Activated CD8-positive, alpha-beta T cell treated with anti-CD3 and anti-CD28 coated beads, Interleukin-2, amount 10 ng/mL, durations not matched to agents 7 days and 5 days (primary cell): ENCODE measurements around the gene TMA7. TPM values are rescaled to one million over a fixed set of nuclear protein-coding genes. Genes with fewer than 3 reads are reported as not detected.

Experiments used
- ATAC-seq: fragments of 150-1000 bp; cut with Tn5 transposase; one replicate; pipeline ENCODE4 v1.10.0; 2021; ENCODE audit warnings: moderate library complexity
- CTCF ChIA-PET: fragments of 350-600 bp; sonication (Branson Sonifier 250); formaldehyde crosslinking; loops from one replicate; lab custom pipeline; 2021; ENCODE audit warnings: antibody characterized with exemption; lab: Charles Lee
- POLR2A ChIA-PET: fragments of 350-600 bp; sonication (Branson Sonifier 250); formaldehyde crosslinking; loops from one replicate; lab custom pipeline; 2021; ENCODE audit warnings: antibody characterized with exemption; lab: Charles Lee
- DNase-seq: peaks from one replicate; pipeline ENCODE4 v3.0.0-alpha.2; 2020
- H3K27ac Mint-ChIP-seq: one replicate; pipeline ENCODE4 v1.8.0; 2021; ENCODE audit warnings: mild to moderate bottlenecking, mixed read lengths
- H3K27me3 Mint-ChIP-seq: one replicate; pipeline ENCODE4 v1.8.0; 2021; ENCODE audit warnings: low read depth, mixed read lengths
- H3K36me3 Mint-ChIP-seq: one replicate; pipeline ENCODE4 v1.8.0; 2021; ENCODE audit warnings: low read depth, mixed read lengths
- H3K4me1 Mint-ChIP-seq: one replicate; pipeline ENCODE4 v1.8.0; 2021; ENCODE audit warnings: low read depth, mixed read lengths
- H3K4me3 Mint-ChIP-seq: one replicate; pipeline ENCODE4 v1.8.0; 2021; ENCODE audit warnings: mild to moderate bottlenecking, mixed read lengths
- H3K9me3 Mint-ChIP-seq: one replicate; pipeline ENCODE4 v1.8.0; 2022; ENCODE audit warnings: mixed read lengths; ENCODE audit not compliant: insufficient read depth
- total RNA-seq, 2 experiments: library from RNA; stranded (reverse); gene quantifications; one replicate each; pipeline ENCODE4 v1.2.3, GENCODE V29; 2021

TMA7 gene
- total RNA-seq, 2 experiments from 2014 or later: 339 to 364 TPM

- peaks cover 63% of the 10 kb centered on the region for H3K36me3 Mint-ChIP-seq
- POLR2A ChIA-PET: interaction anchor here (0.6 to 3.2 kb wide), 4 partner anchors 8 to 50 kb away, joined by 3 to 31 read pairs (median 6); partner anchors contain the start of gene ATRIP
- no peaks in the 10 kb centered on the region for H3K27me3 Mint-ChIP-seq
- peak overlapping the region; percentile 97 for H3K27ac Mint-ChIP-seq
- H3K4me1 Mint-ChIP-seq: peaks cover 56% of the 10 kb centered on the region
- ATAC-seq (no peak), DNase-seq (no peak)
- CTCF ChIA-PET: interaction anchor here (1.1 to 21.8 kb wide), 3 partner anchors 28 to 64 kb away, joined by 3 to 208 read pairs (median 4); no protein-coding TSS in a partner anchor
- no peaks in the 10 kb centered on the region for H3K9me3 Mint-ChIP-seq
- no peak overlapping the region for H3K4me3 Mint-ChIP-seq
Measured at GRCh38 chr3:48464713-48465221, 24.7 kb downstream of the TMA7 start.

- H3K4me3 Mint-ChIP-seq: peak overlapping the region; percentile 96
- no peak for DNase-seq
- ChIA-PET POLR2A (interaction anchor here (1.8 to 3.2 kb wide), 3 partner anchors 10 to 42 kb away, joined by 6 to 31 read pairs (median 15); partner anchors contain the start of gene ATRIP), CTCF (interaction anchor here (21.8 kb wide), 1 partner anchor 29 kb away, joined by 208 read pairs; no protein-coding TSS in a partner anchor)
- no peaks in the 10 kb centered on the region for H3K27me3 Mint-ChIP-seq
- H3K27ac Mint-ChIP-seq: peak overlapping the region; percentile 97
- peaks cover 57% of the 10 kb centered on the region for H3K4me1 Mint-ChIP-seq
- H3K9me3 Mint-ChIP-seq: no peaks in the 10 kb centered on the region
- no peak for ATAC-seq
- H3K36me3 Mint-ChIP-seq: peaks cover 65% of the 10 kb centered on the region
Measured at GRCh38 chr3:48465237-48465530, 25.1 kb downstream of the TMA7 start.

DNA sequence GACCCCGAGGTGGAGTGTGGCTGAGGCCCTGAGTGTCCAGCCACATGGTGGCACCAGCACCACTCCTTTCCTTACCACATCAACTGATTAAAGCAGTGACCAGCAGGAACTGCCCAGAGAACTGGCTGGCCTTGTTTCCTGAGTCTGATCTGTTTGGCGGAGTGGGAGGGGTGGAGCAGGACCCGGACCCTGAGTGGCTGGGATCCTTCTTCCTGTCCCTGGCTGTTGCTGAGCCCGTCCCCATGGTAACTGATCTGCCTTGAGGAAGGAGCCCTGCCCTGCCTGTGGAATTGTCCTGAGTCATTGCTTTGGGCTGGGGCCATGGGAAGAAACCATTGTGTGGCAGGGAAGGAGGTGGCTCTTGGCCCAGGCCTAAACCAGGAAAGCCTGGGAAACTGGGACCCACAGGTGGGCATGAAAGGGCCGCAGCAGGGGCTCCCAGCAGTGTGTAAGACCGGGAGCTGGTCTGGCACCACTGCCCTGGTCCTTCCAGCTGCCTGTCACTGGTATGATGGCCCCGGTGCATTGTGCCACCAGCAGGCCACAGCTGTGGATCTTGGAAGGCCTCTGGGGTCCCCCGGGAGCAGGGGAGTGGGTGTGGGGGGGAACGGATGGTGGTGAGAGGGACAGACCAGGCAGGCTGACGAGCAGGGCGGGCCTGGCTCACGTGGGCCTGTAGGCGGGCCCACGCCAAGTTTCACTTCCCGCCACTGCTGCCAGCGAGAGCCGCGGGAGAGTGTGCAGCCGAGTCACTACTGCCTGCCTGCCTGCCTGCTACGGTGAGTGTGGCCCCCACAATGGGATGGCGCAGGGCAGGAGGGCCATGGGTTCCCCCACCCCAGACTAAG, 25.7 kb downstream of the TMA7 start:
- H3K27ac Mint-ChIP-seq: peak overlapping the region; percentile 97
- H3K36me3 Mint-ChIP-seq: peaks cover 66% of the 10 kb centered on the region
- ChIA-PET CTCF (interaction anchor here (1.2 to 1.6 kb wide), 7 partner anchors 13 to 93 kb away, joined by 3 to 16 read pairs (median 5); no protein-coding TSS in a partner anchor), POLR2A (interaction anchor here (0.5 to 3.5 kb wide), 15 partner anchors 8 to 555 kb away, joined by 3 to 44 read pairs (median 7); partner anchors contain the start of genes ATRIP, CCDC51, PFKFB4 and SHISA5)
- DNase-seq (peak; percentile 87), ATAC-seq (peak; percentile 96)
- peaks cover 57% of the 10 kb centered on the region for H3K4me1 Mint-ChIP-seq
- no peaks in the 10 kb centered on the region for H3K27me3 Mint-ChIP-seq
- H3K9me3 Mint-ChIP-seq: no peaks in the 10 kb centered on the region
- H3K4me3 Mint-ChIP-seq: peak overlapping the region; percentile 96

GRCh38 chr3:48466386-48467109, 26.5 kb downstream of the TMA7 start:
- H3K4me3 Mint-ChIP-seq: peak overlapping the region; percentile 96
- POLR2A ChIA-PET: interaction anchor here (0.5 to 3.5 kb wide), 17 partner anchors 8 to 554 kb away, joined by 3 to 44 read pairs (median 6); partner anchors contain the start of genes ATRIP, CCDC51, CDC25A and PFKFB4
- H3K27me3 Mint-ChIP-seq: no peaks in the 10 kb centered on the region
- ATAC-seq: peak; percentile 56
- DNase-seq: peak; percentile 51
- H3K36me3 Mint-ChIP-seq: peaks cover 63% of the 10 kb centered on the region
- no peaks in the 10 kb centered on the region for H3K9me3 Mint-ChIP-seq
- peak overlapping the region; percentile 97 for H3K27ac Mint-ChIP-seq
- peaks cover 54% of the 10 kb centered on the region for H3K4me1 Mint-ChIP-seq
- CTCF ChIA-PET: interaction anchor here (0.8 to 1.6 kb wide), 10 partner anchors 9 to 92 kb away, joined by 3 to 16 read pairs (median 4); no protein-coding TSS in a partner anchor

GRCh38 chr3:48467110-48467454, 27.0 kb downstream of the TMA7 start:
- ChIA-PET CTCF (interaction anchor here (0.8 to 1.6 kb wide), 10 partner anchors 10 to 92 kb away, joined by 3 to 16 read pairs (median 4); no protein-coding TSS in a partner anchor), POLR2A (interaction anchor here (0.8 to 3.5 kb wide), 15 partner anchors 9 to 553 kb away, joined by 3 to 44 read pairs (median 7); partner anchors contain the start of genes ATRIP, CCDC51, CDC25A and SHISA5)
- Mint-ChIP-seq H3K4me1 (peaks cover 54% of the 10 kb centered on the region), H3K9me3 (no peaks in the 10 kb centered on the region), H3K4me3 (peak overlapping the region; percentile 96), H3K27ac (peak overlapping the region; percentile 97), H3K36me3 (peaks cover 63% of the 10 kb centered on the region), H3K27me3 (no peaks in the 10 kb centered on the region)
- no peak for ATAC-seq
- DNase-seq: no peak

- POLR2A ChIA-PET: interaction anchor here (0.7 to 3.5 kb wide), 14 partner anchors 10 to 553 kb away, joined by 3 to 44 read pairs (median 8); partner anchors contain the start of genes ATRIP, CCDC51, CDC25A and SHISA5
- H3K27me3 Mint-ChIP-seq: no peaks in the 10 kb centered on the region
- H3K27ac Mint-ChIP-seq: peak overlapping the region; percentile 97
- peaks cover 64% of the 10 kb centered on the region for H3K36me3 Mint-ChIP-seq
- H3K4me3 Mint-ChIP-seq: peak overlapping the region; percentile 96
- H3K9me3 Mint-ChIP-seq: no peaks in the 10 kb centered on the region
- CTCF ChIA-PET: interaction anchor here (1.0 to 1.6 kb wide), 7 partner anchors 10 to 82 kb away, joined by 3 to 16 read pairs (median 5); no protein-coding TSS in a partner anchor
- ATAC-seq: no peak
- DNase-seq: no peak
- peaks cover 54% of the 10 kb centered on the region for H3K4me1 Mint-ChIP-seq
Measured at GRCh38 chr3:48467473-48468267, 27.6 kb downstream of the TMA7 start.

- no peak for DNase-seq
- POLR2A ChIA-PET: interaction anchor here (0.7 to 3.5 kb wide), 4 partner anchors 10 to 165 kb away, joined by 3 to 44 read pairs (median 4); partner anchors contain the start of genes ATRIP and SHISA5
- Mint-ChIP-seq H3K27me3 (no peaks in the 10 kb centered on the region), H3K27ac (peak overlapping the region; percentile 97), H3K4me1 (peaks cover 57% of the 10 kb centered on the region), H3K4me3 (peak overlapping the region; percentile 96), H3K36me3 (peaks cover 70% of the 10 kb centered on the region), H3K9me3 (no peaks in the 10 kb centered on the region)
- no peak for ATAC-seq
- CTCF ChIA-PET: interaction anchor here (0.9 to 1.3 kb wide), 3 partner anchors 32 to 81 kb away, joined by 3 to 8 read pairs (median 4); no protein-coding TSS in a partner anchor
Measured at GRCh38 chr3:48468329-48468731, 28.3 kb downstream of the TMA7 start.

- ChIA-PET CTCF (interaction anchor here (0.9 to 6.1 kb wide), 5 partner anchors 33 to 80 kb away, joined by 4 to 57 read pairs (median 8); no protein-coding TSS in a partner anchor), POLR2A (interaction anchor here (0.8 to 3.5 kb wide), 8 partner anchors 9 to 79 kb away, joined by 3 to 44 read pairs (median 4); partner anchors contain the start of genes ATRIP, CCDC51 and TMA7)
- peak overlapping the region; percentile 97 for H3K27ac Mint-ChIP-seq
- DNase-seq (no peak), ATAC-seq (no peak)
- H3K27me3 Mint-ChIP-seq: no peaks in the 10 kb centered on the region
- H3K36me3 Mint-ChIP-seq: peaks cover 70% of the 10 kb centered on the region
- H3K4me1 Mint-ChIP-seq: peaks cover 60% of the 10 kb centered on the region
- H3K9me3 Mint-ChIP-seq: no peaks in the 10 kb centered on the region
- H3K4me3 Mint-ChIP-seq: peak overlapping the region; percentile 63
Measured at GRCh38 chr3:48469046-48469915, 29.2 kb downstream of the TMA7 start.

DNA sequence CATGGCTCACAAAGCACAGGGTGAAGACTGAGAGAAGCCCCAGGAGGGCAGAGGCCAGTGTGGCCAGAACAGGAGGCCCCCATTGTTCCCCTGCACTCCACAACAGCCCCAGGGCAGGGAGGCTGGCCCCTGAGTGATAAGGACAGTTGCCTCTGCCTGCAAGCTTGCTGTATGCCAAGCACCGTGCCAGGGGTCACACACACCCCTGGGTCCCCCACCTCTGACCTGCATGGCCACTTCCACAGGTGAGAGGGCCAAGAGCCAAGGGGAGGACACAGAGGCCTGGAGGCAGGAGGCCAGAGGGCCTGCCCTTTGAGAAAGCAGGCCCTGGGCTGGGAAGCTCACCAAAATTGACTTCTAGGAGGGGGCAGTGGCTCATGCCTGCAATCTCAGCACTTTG, 30.2 kb downstream of the TMA7 start:
- CTCF ChIA-PET: interaction anchor here (1.4 to 6.1 kb wide), 3 partner anchors 34 to 79 kb away, joined by 6 to 57 read pairs (median 9); no protein-coding TSS in a partner anchor
- Mint-ChIP-seq H3K4me3 (peak overlapping the region; percentile 40), H3K27me3 (no peaks in the 10 kb centered on the region), H3K9me3 (no peaks in the 10 kb centered on the region), H3K4me1 (peaks cover 65% of the 10 kb centered on the region), H3K36me3 (peaks cover 73% of the 10 kb centered on the region), H3K27ac (peak overlapping the region; percentile 97)
- POLR2A ChIA-PET: interaction anchor here (0.9 to 1.7 kb wide), 4 partner anchors 13 to 37 kb away, joined by 4 to 6 read pairs (median 4); partner anchors contain the start of gene ATRIP
- DNase-seq (no peak), ATAC-seq (no peak)
